Hepatocyte (in vitro differentiated cells): ENCODE results near the gene CBARP. TPM values are rescaled to one million over a fixed set of nuclear protein-coding genes. Genes with fewer than 3 reads are reported as not detected.
A peak's percentile ranks its signal among the peaks of the same experiment; 100 is the strongest.

Experiments
- DNase-seq: peaks from one replicate; pipeline ENCODE4 v3.0.0-alpha.2; 2016; ENCODE audit warnings: low spot score
- H2AFZ ChIP-seq: fragments of 200-600 bp; sonication (generic); 2 replicates; pipeline ENCODE4 v1.6.0; 2016; ENCODE audit warnings: antibody characterized with exemption, mild to moderate bottlenecking
- H3K27ac ChIP-seq: fragments of 200-600 bp; sonication (generic); 2 replicates; pipeline ENCODE4 v1.5.1; 2016; ENCODE audit warnings: mild to moderate bottlenecking
- H3K27me3 ChIP-seq: fragments of 200-600 bp; sonication (generic); 2 replicates; pipeline ENCODE4 v1.6.1; 2016
- H3K36me3 ChIP-seq: fragments of 200-600 bp; sonication (generic); replicated peaks from 2 replicates; pipeline ENCODE4 v1.5.1; 2016; ENCODE audit warnings: low read depth; ENCODE audit not compliant: insufficient read depth
- H3K4me1 ChIP-seq: fragments of 200-600 bp; sonication (generic); 2 replicates; pipeline ENCODE4 v1.5.1; 2016; ENCODE audit warnings: mild to moderate bottlenecking, moderate library complexity; ENCODE audit not compliant: insufficient read depth
- H3K4me2 ChIP-seq: fragments of 200-600 bp; sonication (generic); 2 replicates; pipeline ENCODE4 v1.6.0; 2016
- H3K4me3 ChIP-seq: fragments of 200-600 bp; sonication (generic); 2 replicates; pipeline ENCODE4 v1.5.1; 2016; ENCODE audit warnings: mild to moderate bottlenecking
- H3K79me2 ChIP-seq: fragments of 200-600 bp; sonication (generic); 2 replicates; pipeline ENCODE4 v1.6.0; 2017; ENCODE audit warnings: mild to moderate bottlenecking
- H3K9me2 ChIP-seq: fragments of 200-600 bp; sonication (generic); replicated peaks from 2 replicates; pipeline ENCODE4 v1.6.0; 2017; ENCODE audit warnings: mild to moderate bottlenecking; ENCODE audit not compliant: insufficient read depth
- H3K9me3 ChIP-seq: fragments of 200-600 bp; sonication (generic); 2 replicates; pipeline ENCODE4 v1.5.1; 2016; ENCODE audit warnings: low read depth, mild to moderate bottlenecking
- H4K20me1 ChIP-seq: fragments of 200-600 bp; sonication (generic); 2 replicates; pipeline ENCODE4 v1.6.0; 2016; ENCODE audit warnings: mild to moderate bottlenecking; ENCODE audit not compliant: insufficient read depth, poor library complexity, severe bottlenecking
- EZH2 ChIP-seq: fragments of 200-600 bp; sonication (generic); IDR thresholded peaks from 2 replicates; pipeline ENCODE4 v1.6.1; 2016; ENCODE audit warnings: antibody characterized with exemption, mild to moderate bottlenecking, borderline replicate concordance
- EZH2phosphoT487 ChIP-seq: fragments of 200-600 bp; sonication (generic); IDR thresholded peaks from one replicate; pipeline ENCODE4 v1.6.1; 2018; ENCODE audit warnings: antibody characterized with exemption, mild to moderate bottlenecking, low read depth, moderate library complexity; ENCODE audit not compliant: unreplicated experiment, severe bottlenecking
- WGBS: methylation state at CpG from one replicate; pipeline ENCODE4 v1.1.6; 2016; ENCODE audit warnings: low lambda C conversion rate; ENCODE audit errors: missing lambda C conversion rate; 5-methylcytosine and 5-hydroxymethylcytosine counted together
- polyA plus RNA-seq: library from polyadenylated mRNA; unstranded; fragments of >200 nt; fragmentation: Nextera tagmentation; extraction: Ambion mirVana; gene quantifications from 2 replicates; pipeline ENCODE4 v1.2.1, GENCODE V29; 2016
- total RNA-seq: library from RNA; depleted of rRNA; stranded (reverse); fragments of >200 nt; gene quantifications from 2 replicates; pipeline ENCODE4 v1.2.3, GENCODE V29; 2014
- TF ChIP-seq, protein P1 (sequence below): fragments of 200-600 bp; sonication (generic); IDR thresholded peaks from 2 replicates; pipeline ENCODE4 v1.5.1; 2016; ENCODE audit warnings: antibody characterized with exemption, mild to moderate bottlenecking; ENCODE audit not compliant: poor library complexity

The CBARP gene
- total and polyA plus RNA-seq, 2 experiments from 2014 or later, result 4.2 to 7.1 TPM

GRCh38 chr19:1245494-1246264 lies 7.9 kb upstream of the CBARP start:
- H3K27me3 ChIP-seq, result no peaks in the 10 kb centered on the region
- no peak overlapping the region for H3K4me3 ChIP-seq
- H3K4me1 ChIP-seq, result peaks cover 44% of the 10 kb centered on the region
- H2AFZ ChIP-seq, result no peak overlapping the region
- H4K20me1 ChIP-seq, result peaks cover under 1% of the 10 kb centered on the region
- WGBS, result 77% methylated on average over 22 of the region's 26 CpGs
- no peaks in the 10 kb centered on the region for H3K36me3 ChIP-seq
- DNase-seq, result peak; percentile 79
- no peaks in the 10 kb centered on the region for H3K9me3 ChIP-seq
- no peaks in the 10 kb centered on the region for H3K9me2 ChIP-seq
- H3K27ac ChIP-seq, result peak overlapping the region; percentile 100
- peaks cover 32% of the 10 kb centered on the region for H3K79me2 ChIP-seq
- H3K4me2 ChIP-seq, result peak overlapping the region; percentile 70
- TF ChIP-seq EZH2phosphoT487 (no peak), EZH2 (no peak)
- TF ChIP-seq, protein P1, sequence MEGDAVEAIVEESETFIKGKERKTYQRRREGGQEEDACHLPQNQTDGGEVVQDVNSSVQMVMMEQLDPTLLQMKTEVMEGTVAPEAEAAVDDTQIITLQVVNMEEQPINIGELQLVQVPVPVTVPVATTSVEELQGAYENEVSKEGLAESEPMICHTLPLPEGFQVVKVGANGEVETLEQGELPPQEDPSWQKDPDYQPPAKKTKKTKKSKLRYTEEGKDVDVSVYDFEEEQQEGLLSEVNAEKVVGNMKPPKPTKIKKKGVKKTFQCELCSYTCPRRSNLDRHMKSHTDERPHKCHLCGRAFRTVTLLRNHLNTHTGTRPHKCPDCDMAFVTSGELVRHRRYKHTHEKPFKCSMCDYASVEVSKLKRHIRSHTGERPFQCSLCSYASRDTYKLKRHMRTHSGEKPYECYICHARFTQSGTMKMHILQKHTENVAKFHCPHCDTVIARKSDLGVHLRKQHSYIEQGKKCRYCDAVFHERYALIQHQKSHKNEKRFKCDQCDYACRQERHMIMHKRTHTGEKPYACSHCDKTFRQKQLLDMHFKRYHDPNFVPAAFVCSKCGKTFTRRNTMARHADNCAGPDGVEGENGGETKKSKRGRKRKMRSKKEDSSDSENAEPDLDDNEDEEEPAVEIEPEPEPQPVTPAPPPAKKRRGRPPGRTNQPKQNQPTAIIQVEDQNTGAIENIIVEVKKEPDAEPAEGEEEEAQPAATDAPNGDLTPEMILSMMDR, result no peak

- Histone ChIP-seq H3K27me3 (no peaks in the 10 kb centered on the region), H3K27ac (peak overlapping the region; percentile 100), H3K79me2 (peaks cover 29% of the 10 kb centered on the region), H4K20me1 (no peaks in the 10 kb centered on the region), H3K9me3 (no peaks in the 10 kb centered on the region), H3K4me1 (peaks cover 49% of the 10 kb centered on the region), H3K9me2 (no peaks in the 10 kb centered on the region), H3K36me3 (no peaks in the 10 kb centered on the region), H2AFZ (no peak overlapping the region), H3K4me3 (no peak overlapping the region), H3K4me2 (peak overlapping the region; percentile 70)
- TF ChIP-seq, protein P1, result no peak
- TF ChIP-seq EZH2 (no peak), EZH2phosphoT487 (no peak)
- 65% methylated on average over 27 of the region's 31 CpGs for WGBS
- peak; percentile 62 for DNase-seq
These were observed 7.1 kb upstream of the CBARP start for GRCh38 chr19:1244693-1245451.

DNA sequence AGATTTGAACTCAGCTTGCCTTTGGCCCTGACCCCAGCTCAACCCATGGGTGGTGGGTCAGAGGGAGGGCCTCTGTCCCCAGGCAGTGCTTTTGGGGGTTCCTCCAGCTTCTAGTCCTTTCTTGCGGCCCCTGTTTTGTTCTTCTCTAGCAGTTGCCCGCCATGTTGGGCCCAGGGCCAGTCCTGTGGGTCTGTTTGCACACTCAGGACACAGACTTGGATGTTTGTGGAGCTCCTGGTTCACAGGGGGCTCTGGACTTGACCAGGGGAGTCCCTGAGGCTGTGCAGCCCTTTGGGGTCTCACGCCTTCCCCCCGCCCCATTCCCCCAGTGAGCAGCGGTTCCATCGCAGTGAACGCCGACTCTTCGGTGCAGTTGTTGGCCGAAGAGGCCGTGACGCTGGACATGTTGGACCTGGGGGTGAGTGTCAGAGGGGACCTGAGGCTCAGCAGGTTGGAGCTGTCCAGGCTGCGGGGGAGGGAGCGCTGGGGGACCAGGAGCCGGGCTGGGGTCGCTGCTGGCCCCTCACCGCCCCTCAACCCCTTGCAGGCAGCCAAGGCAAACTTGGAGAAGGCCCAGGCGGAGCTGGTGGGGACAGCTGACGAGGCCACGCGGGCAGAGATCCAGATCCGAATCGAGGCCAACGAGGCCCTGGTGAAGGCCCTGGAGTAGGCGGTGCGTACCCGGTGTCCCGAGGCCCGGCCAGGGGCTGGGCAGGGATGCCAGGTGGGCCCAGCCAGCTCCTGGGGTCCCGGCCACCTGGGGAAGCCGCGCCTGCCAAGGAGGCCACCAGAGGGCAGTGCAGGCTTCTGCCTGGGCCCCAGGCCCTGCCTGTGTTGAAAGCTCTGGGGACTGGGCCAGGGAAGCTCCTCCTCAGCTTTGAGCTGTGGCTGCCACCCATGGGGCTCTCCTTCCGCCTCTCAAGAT lies 6.2 kb upstream of the CBARP start:
- Histone ChIP-seq H3K4me3 (no peak overlapping the region), H3K4me1 (peaks cover 51% of the 10 kb centered on the region)

More for the DNA sequence above, 6.2 kb upstream of the CBARP start:
- no peak for TF ChIP-seq EZH2
- TF ChIP-seq EZH2phosphoT487, result no peak
- TF ChIP-seq, protein P1, result peak; percentile 90
- Histone ChIP-seq H3K36me3 (no peaks in the 10 kb centered on the region), H3K27ac (peak overlapping the region; percentile 100), H3K27me3 (no peaks in the 10 kb centered on the region), H2AFZ (no peak overlapping the region), H3K9me3 (no peaks in the 10 kb centered on the region), H4K20me1 (no peaks in the 10 kb centered on the region), H3K79me2 (peaks cover 28% of the 10 kb centered on the region), H3K4me2 (peak overlapping the region; percentile 97), H3K9me2 (no peaks in the 10 kb centered on the region)
- DNase-seq, result peak; percentile 93
- 71% methylated on average over 32 of the region's 33 CpGs for WGBS
